Neural cell (in vitro differentiated cells): ENCODE data around the gene CFAP299. TPM values are rescaled to one million over a fixed set of nuclear protein-coding genes. Genes with fewer than 3 reads are reported as not detected.

Source experiments
- H2AFZ ChIP-seq: fragments of 200-600, 300-800 bp; sonication (generic), shearing (Covaris generic); 2 replicates; pipeline ENCODE4 v1.6.0; 2014; ENCODE audit warnings: low read depth, mild to moderate bottlenecking, antibody characterized with exemption, low read length, moderate library complexity
- H3F3A ChIP-seq: fragments of 200-600 bp; shearing (Covaris generic); 2 replicates; pipeline ENCODE4 v1.6.1; 2016; ENCODE audit warnings: mild to moderate bottlenecking, moderate library complexity, mixed read lengths, antibody characterized with exemption, low read length; ENCODE audit not compliant: insufficient read depth, poor library complexity, severe bottlenecking
- H3K27ac ChIP-seq: fragments of 200-600, 300-800 bp; sonication (generic), shearing (Covaris generic); 2 replicates; pipeline ENCODE4 v1.5.1; 2014; ENCODE audit warnings: mild to moderate bottlenecking, low read length, moderate library complexity
- H3K27me3 ChIP-seq: fragments of 300-800, 200-600 bp; sonication (generic), shearing (Covaris generic); 2 replicates; pipeline ENCODE4 v1.6.0; 2014; ENCODE audit warnings: mild to moderate bottlenecking, low read depth, low read length, moderate library complexity; ENCODE audit not compliant: insufficient read depth
- H3K36me3 ChIP-seq: fragments of 300-800, 200-600 bp; sonication (generic), shearing (Covaris generic); 2 replicates; pipeline ENCODE4 v1.5.1; 2014; ENCODE audit warnings: mild to moderate bottlenecking, antibody characterized with exemption, low read length, moderate library complexity; ENCODE audit not compliant: insufficient read depth
- H3K4me2 ChIP-seq: fragments of 300-800, 200-600 bp; sonication (generic), shearing (Covaris generic); 2 replicates; pipeline ENCODE4 v1.6.0; 2014; ENCODE audit warnings: mild to moderate bottlenecking, low read length
- H3K4me3 ChIP-seq: fragments of 300-800, 200-600 bp; sonication (generic), shearing (Covaris generic); 2 replicates; pipeline ENCODE4 v1.5.1; 2014; ENCODE audit warnings: mild to moderate bottlenecking, low read length, moderate library complexity
- H3K79me2 ChIP-seq: fragments of 200-600 bp; shearing (Covaris generic); replicated peaks from 2 replicates; pipeline ENCODE4 v1.6.0; 2014; ENCODE audit warnings: mild to moderate bottlenecking, low read length, moderate library complexity; ENCODE audit not compliant: insufficient read depth
- H3K9ac ChIP-seq: fragments of 300-800, 200-600 bp; sonication (generic), shearing (Covaris generic); 2 replicates; pipeline ENCODE4 v1.6.1; 2016; ENCODE audit warnings: mild to moderate bottlenecking, low read length, mixed read lengths
- H3K9me2 ChIP-seq: fragments of 200-600 bp; shearing (Covaris generic); 2 replicates; pipeline ENCODE4 v1.6.1; 2016; ENCODE audit warnings: mild to moderate bottlenecking, low read length, mixed read lengths; ENCODE audit not compliant: insufficient read depth
- H3K9me3 ChIP-seq: fragments of 200-600, 300-800 bp; sonication (generic), shearing (Covaris generic); 2 replicates; pipeline ENCODE4 v1.6.1; 2016; ENCODE audit warnings: mild to moderate bottlenecking, mixed run types, low read length, moderate library complexity, mixed read lengths
- H4K20me1 ChIP-seq: fragments of 200-600 bp; shearing (Covaris generic); 2 replicates; pipeline ENCODE4 v1.6.1; 2016; ENCODE audit warnings: mild to moderate bottlenecking, mixed run types; ENCODE audit not compliant: insufficient read depth
- CTCF ChIP-seq: fragments of 450-650 bp; IDR thresholded peaks from 2 replicates; pipeline ENCODE4 v1.5.1; 2014; ENCODE audit warnings: antibody characterized with exemption, mild to moderate bottlenecking, moderate library complexity; ENCODE audit not compliant: poor library complexity, severe bottlenecking
- EP300 ChIP-seq: fragments of 450-650 bp; conservative IDR thresholded peaks from 2 replicates; pipeline ENCODE4 v1.6.1; 2014; ENCODE audit warnings: antibody characterized with exemption, mild to moderate bottlenecking, moderate library complexity; ENCODE audit not compliant: poor library complexity, severe bottlenecking
- EZH2 ChIP-seq: fragments of 200-600, 300-800 bp; shearing (Covaris generic), sonication (generic); IDR thresholded peaks from 2 replicates; pipeline ENCODE4 v1.6.1; 2014; ENCODE audit warnings: antibody characterized with exemption, low read length, borderline replicate concordance, mild to moderate bottlenecking; ENCODE audit not compliant: insufficient read depth, poor library complexity, severe bottlenecking
- MXI1 ChIP-seq: fragments of 450-650 bp; conservative IDR thresholded peaks from 2 replicates; pipeline ENCODE4 v1.6.1; 2014; ENCODE audit warnings: antibody characterized with exemption, mild to moderate bottlenecking; ENCODE audit not compliant: poor library complexity, severe bottlenecking
- POLR2AphosphoS5 ChIP-seq: IDR thresholded peaks from 2 replicates; pipeline ENCODE4 v1.6.1; 2012
- RAD21 ChIP-seq: fragments of 450-650 bp; conservative IDR thresholded peaks from 2 replicates; pipeline ENCODE4 v1.6.1; 2014; ENCODE audit warnings: antibody characterized with exemption, mild to moderate bottlenecking, moderate library complexity
- SMC3 ChIP-seq: fragments of 450-650 bp; conservative IDR thresholded peaks from 2 replicates; pipeline ENCODE4 v1.6.1; 2014; ENCODE audit warnings: antibody characterized with exemption, mild to moderate bottlenecking, moderate library complexity; ENCODE audit not compliant: poor library complexity
- TAF1 ChIP-seq: IDR thresholded peaks from 2 replicates; pipeline ENCODE4 v1.6.1; 2012; ENCODE audit warnings: low read depth
- polyA plus RNA-seq: library from polyadenylated mRNA; depleted of rRNA; stranded (reverse); fragments of >200 nt; gene quantifications from 2 replicates; pipeline ENCODE4 v1.2.3, GENCODE V29; 2014
- TF ChIP-seq, protein P1 (sequence below): IDR thresholded peaks from 2 replicates; pipeline ENCODE4 v1.6.1; 2012; ENCODE audit warnings: borderline replicate concordance

Gene CFAP299
- polyA plus RNA-seq, 1 donor from 2014 or later = not detected

- Histone ChIP-seq H3K4me3 (no peak overlapping the region), H3K36me3 (no peaks in the 10 kb centered on the region), H3K27ac (no peak overlapping the region), H3K9ac (no peak overlapping the region), H3K79me2 (no peaks in the 10 kb centered on the region), H3K27me3 (no peaks in the 10 kb centered on the region), H3K4me2 (no peak overlapping the region), H2AFZ (no peak overlapping the region), H3K9me3 (no peaks in the 10 kb centered on the region), H3F3A (no peaks in the 10 kb centered on the region), H3K9me2 (no peaks in the 10 kb centered on the region), H4K20me1 (no peaks in the 10 kb centered on the region)
- no peak for TF ChIP-seq EP300
- TF ChIP-seq TAF1 = no peak
Measured at GRCh38 chr4:80484712-80485111, 149.2 kb downstream of the CFAP299 start.

- Histone ChIP-seq H3K79me2 (no peaks in the 10 kb centered on the region), H3K27ac (no peak overlapping the region), H3K4me2 (no peak overlapping the region), H3K36me3 (no peaks in the 10 kb centered on the region), H3K9ac (no peak overlapping the region), H3K4me3 (no peak overlapping the region), H3K9me3 (no peaks in the 10 kb centered on the region), H3K27me3 (no peaks in the 10 kb centered on the region), H3K9me2 (no peaks in the 10 kb centered on the region), H4K20me1 (no peaks in the 10 kb centered on the region), H2AFZ (no peak overlapping the region), H3F3A (no peaks in the 10 kb centered on the region)
- TF ChIP-seq TAF1 (no peak), RAD21 (no peak), POLR2AphosphoS5 (no peak), CTCF (no peak), MXI1 (no peak), EZH2 (no peak), SMC3 (no peak), EP300 (no peak)
- TF ChIP-seq, protein P1, sequence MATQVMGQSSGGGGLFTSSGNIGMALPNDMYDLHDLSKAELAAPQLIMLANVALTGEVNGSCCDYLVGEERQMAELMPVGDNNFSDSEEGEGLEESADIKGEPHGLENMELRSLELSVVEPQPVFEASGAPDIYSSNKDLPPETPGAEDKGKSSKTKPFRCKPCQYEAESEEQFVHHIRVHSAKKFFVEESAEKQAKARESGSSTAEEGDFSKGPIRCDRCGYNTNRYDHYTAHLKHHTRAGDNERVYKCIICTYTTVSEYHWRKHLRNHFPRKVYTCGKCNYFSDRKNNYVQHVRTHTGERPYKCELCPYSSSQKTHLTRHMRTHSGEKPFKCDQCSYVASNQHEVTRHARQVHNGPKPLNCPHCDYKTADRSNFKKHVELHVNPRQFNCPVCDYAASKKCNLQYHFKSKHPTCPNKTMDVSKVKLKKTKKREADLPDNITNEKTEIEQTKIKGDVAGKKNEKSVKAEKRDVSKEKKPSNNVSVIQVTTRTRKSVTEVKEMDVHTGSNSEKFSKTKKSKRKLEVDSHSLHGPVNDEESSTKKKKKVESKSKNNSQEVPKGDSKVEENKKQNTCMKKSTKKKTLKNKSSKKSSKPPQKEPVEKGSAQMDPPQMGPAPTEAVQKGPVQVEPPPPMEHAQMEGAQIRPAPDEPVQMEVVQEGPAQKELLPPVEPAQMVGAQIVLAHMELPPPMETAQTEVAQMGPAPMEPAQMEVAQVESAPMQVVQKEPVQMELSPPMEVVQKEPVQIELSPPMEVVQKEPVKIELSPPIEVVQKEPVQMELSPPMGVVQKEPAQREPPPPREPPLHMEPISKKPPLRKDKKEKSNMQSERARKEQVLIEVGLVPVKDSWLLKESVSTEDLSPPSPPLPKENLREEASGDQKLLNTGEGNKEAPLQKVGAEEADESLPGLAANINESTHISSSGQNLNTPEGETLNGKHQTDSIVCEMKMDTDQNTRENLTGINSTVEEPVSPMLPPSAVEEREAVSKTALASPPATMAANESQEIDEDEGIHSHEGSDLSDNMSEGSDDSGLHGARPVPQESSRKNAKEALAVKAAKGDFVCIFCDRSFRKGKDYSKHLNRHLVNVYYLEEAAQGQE = no peak
Measured at GRCh38 chr4:80486603-80487002, 151.1 kb downstream of the CFAP299 start.

GRCh38 chr4:80489798-80490197, 154.3 kb downstream of the CFAP299 start:
- no peaks in the 10 kb centered on the region for H3K36me3 ChIP-seq
- H3F3A ChIP-seq = no peaks in the 10 kb centered on the region
- H3K9ac ChIP-seq = no peak overlapping the region
- H4K20me1 ChIP-seq = no peaks in the 10 kb centered on the region
- no peak for TF ChIP-seq TAF1
- no peak for TF ChIP-seq SMC3
- TF ChIP-seq, protein P1 = no peak
- TF ChIP-seq RAD21 = no peak
- no peak for TF ChIP-seq POLR2AphosphoS5
- TF ChIP-seq MXI1 = no peak
- no peaks in the 10 kb centered on the region for H3K9me3 ChIP-seq
- H2AFZ ChIP-seq = no peak overlapping the region
- no peak overlapping the region for H3K4me2 ChIP-seq
- no peak overlapping the region for H3K27ac ChIP-seq
- H3K4me3 ChIP-seq = no peak overlapping the region
- H3K79me2 ChIP-seq = no peaks in the 10 kb centered on the region
- no peaks in the 10 kb centered on the region for H3K27me3 ChIP-seq
- H3K9me2 ChIP-seq = no peaks in the 10 kb centered on the region
